IMR-90 (cell line): ENCODE measurements around the gene SYCP2.

Experiments
- BHLHE40 ChIP-seq: fragments of 150-350 bp; IDR thresholded peaks from 2 replicates; pipeline ENCODE4 v1.6.1; 2016; ENCODE audit warnings: mild to moderate bottlenecking, low read depth, low read length
- FOS ChIP-seq: fragments of 150-350 bp; IDR thresholded peaks from 2 replicates; pipeline ENCODE4 v1.6.1; 2016; ENCODE audit warnings: low read depth, low read length
- NFE2L2 ChIP-seq: fragments of 150-350 bp; IDR thresholded peaks from 2 replicates; pipeline ENCODE4 v1.6.1; 2016; ENCODE audit warnings: low read depth, mild to moderate bottlenecking, low read length
- POLR2A ChIP-seq: IDR thresholded peaks from 2 replicates; pipeline ENCODE4 v1.6.1; 2012; ENCODE audit warnings: mild to moderate bottlenecking, low read depth, low read length
- RCOR1 ChIP-seq: IDR thresholded peaks from 2 replicates; pipeline ENCODE4 v1.6.1; 2012; ENCODE audit warnings: mild to moderate bottlenecking, low read length, improper control_type of control experiment; ENCODE audit not compliant: insufficient replicate concordance
- RFX5 ChIP-seq: IDR thresholded peaks from 2 replicates; pipeline ENCODE4 v1.8.0; 2012; ENCODE audit warnings: low read depth, mild to moderate bottlenecking, low read length, moderate library complexity
- TF ChIP-seq, protein P1 (sequence below): conservative IDR thresholded peaks from 2 replicates; pipeline ENCODE4 v1.5.1; 2012; ENCODE audit warnings: mild to moderate bottlenecking, low read depth, low read length, improper control_type of control experiment

DNA sequence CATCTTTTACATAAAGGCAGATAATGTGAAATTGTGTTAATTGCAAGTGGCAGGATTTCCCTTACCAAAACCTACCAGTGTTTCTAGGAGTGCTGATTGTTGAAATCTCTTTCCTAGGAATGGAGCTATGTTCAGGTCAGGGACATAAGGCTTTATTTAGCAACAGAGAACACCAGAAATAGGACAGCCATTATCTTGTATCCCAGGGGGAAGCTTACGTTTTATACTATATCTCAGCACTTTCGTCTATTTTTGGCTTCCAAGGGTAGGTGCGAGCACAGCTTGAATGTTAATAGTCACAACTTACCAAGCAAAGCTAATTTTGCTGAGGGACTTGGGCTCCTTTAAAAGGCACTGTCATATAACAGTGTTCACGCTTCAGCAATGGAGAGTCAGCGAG is 94.0 kb downstream of the SYCP2 start:
- TF ChIP-seq POLR2A (no peak), BHLHE40 (no peak), RFX5 (no peak), RCOR1 (no peak), NFE2L2 (no peak), FOS (no peak)
- TF ChIP-seq, protein P1, sequence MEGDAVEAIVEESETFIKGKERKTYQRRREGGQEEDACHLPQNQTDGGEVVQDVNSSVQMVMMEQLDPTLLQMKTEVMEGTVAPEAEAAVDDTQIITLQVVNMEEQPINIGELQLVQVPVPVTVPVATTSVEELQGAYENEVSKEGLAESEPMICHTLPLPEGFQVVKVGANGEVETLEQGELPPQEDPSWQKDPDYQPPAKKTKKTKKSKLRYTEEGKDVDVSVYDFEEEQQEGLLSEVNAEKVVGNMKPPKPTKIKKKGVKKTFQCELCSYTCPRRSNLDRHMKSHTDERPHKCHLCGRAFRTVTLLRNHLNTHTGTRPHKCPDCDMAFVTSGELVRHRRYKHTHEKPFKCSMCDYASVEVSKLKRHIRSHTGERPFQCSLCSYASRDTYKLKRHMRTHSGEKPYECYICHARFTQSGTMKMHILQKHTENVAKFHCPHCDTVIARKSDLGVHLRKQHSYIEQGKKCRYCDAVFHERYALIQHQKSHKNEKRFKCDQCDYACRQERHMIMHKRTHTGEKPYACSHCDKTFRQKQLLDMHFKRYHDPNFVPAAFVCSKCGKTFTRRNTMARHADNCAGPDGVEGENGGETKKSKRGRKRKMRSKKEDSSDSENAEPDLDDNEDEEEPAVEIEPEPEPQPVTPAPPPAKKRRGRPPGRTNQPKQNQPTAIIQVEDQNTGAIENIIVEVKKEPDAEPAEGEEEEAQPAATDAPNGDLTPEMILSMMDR, result no peak
